Esophagus mucosa (tissue), 1 donor: ENCODE results near the gene PCDHA3. TPM values are rescaled to one million over a fixed set of nuclear protein-coding genes. Genes with fewer than 3 reads are reported as not detected.

Experiments used
- total RNA-seq: library from RNA; stranded (reverse); gene quantifications from one replicate; pipeline ENCODE4 v1.2.4, GENCODE V29; 2023
- donor health status: DM: yes; HTN: yes; CAD: no.

Gene PCDHA3
- total RNA-seq, 1 donor from 2014 or later: not detected

Other genes with a start within 250 kb of the PCDHA3 start
- gene SRA1, start 243.6 kb upstream of the PCDHA3 start, total RNA-seq: 28.6 TPM
- gene APBB3, start 236.5 kb upstream of the PCDHA3 start, total RNA-seq: 5.2 TPM
- gene SLC35A4, start 236.2 kb upstream of the PCDHA3 start, total RNA-seq: 52.4 TPM
- 6.7 TPM for gene CD14, start 167.9 kb upstream of the PCDHA3 start, total RNA-seq
- 14.0 TPM for gene TMCO6, start 161.6 kb upstream of the PCDHA3 start, total RNA-seq
- gene NDUFA2, start 153.4 kb upstream of the PCDHA3 start, total RNA-seq: 49.9 TPM
- 58.5 TPM for gene IK, start 153.2 kb upstream of the PCDHA3 start, total RNA-seq
- gene WDR55, start 136.2 kb upstream of the PCDHA3 start, total RNA-seq: 19.7 TPM
- gene DND1, start 127.5 kb upstream of the PCDHA3 start, total RNA-seq: 0.44 TPM
- 43.0 TPM for gene HARS1, start 109.7 kb upstream of the PCDHA3 start, total RNA-seq
- gene HARS2, start 109.6 kb upstream of the PCDHA3 start, total RNA-seq: 14.0 TPM
- 39.7 TPM for gene ZMAT2, start 100.6 kb upstream of the PCDHA3 start, total RNA-seq
- gene PCDHA1, start 14.9 kb upstream of the PCDHA3 start, total RNA-seq: not detected
- 0.04 TPM for gene PCDHA2, start 6.2 kb upstream of the PCDHA3 start, total RNA-seq
- gene PCDHA4, start 6.0 kb downstream of the PCDHA3 start, total RNA-seq: 0.20 TPM
- 0.08 TPM for gene PCDHA5, start 20.6 kb downstream of the PCDHA3 start, total RNA-seq
- not detected for gene PCDHA6, start 26.9 kb downstream of the PCDHA3 start, total RNA-seq
- 0.08 TPM for gene PCDHA7, start 33.2 kb downstream of the PCDHA3 start, total RNA-seq
- 0.08 TPM for gene PCDHA8, start 40.1 kb downstream of the PCDHA3 start, total RNA-seq
- gene PCDHA9, start 47.3 kb downstream of the PCDHA3 start, total RNA-seq: 0.04 TPM
- 0.08 TPM for gene PCDHA10, start 54.8 kb downstream of the PCDHA3 start, total RNA-seq
- not detected for gene PCDHA11, start 67.9 kb downstream of the PCDHA3 start, total RNA-seq
- not detected for gene PCDHA12, start 74.3 kb downstream of the PCDHA3 start, total RNA-seq
- gene PCDHA13, start 81.1 kb downstream of the PCDHA3 start, total RNA-seq: not detected
- 0.04 TPM for gene PCDHAC1, start 125.2 kb downstream of the PCDHA3 start, total RNA-seq
- gene PCDHAC2, start 165.4 kb downstream of the PCDHA3 start, total RNA-seq: 0.24 TPM